DOHH2 (cell line): ENCODE results near the gene GJD3.

Experiments
- H3F3A ChIP-seq: fragments of 200-600 bp; sonication (generic), shearing (Covaris generic); 2 replicates; pipeline ENCODE4 v1.6.0; 2016; ENCODE audit warnings: antibody characterized with exemption, mild to moderate bottlenecking; ENCODE audit not compliant: control insufficient read depth, insufficient read depth
- H3K27ac ChIP-seq: fragments of 200-600 bp; sonication (generic); 2 replicates; pipeline ENCODE4 v1.5.1; 2014; ENCODE audit warnings: low read depth, mild to moderate bottlenecking, low read length, moderate library complexity
- H3K27me3 ChIP-seq: fragments of 200-600 bp; sonication (generic); 2 replicates; pipeline ENCODE4 v1.6.1; 2014; ENCODE audit warnings: mild to moderate bottlenecking, low read length, mixed read lengths; ENCODE audit not compliant: control insufficient read depth
- H3K36me3 ChIP-seq: fragments of 200-600 bp; sonication (generic); 2 replicates; pipeline ENCODE4 v1.6.1; 2014; ENCODE audit warnings: mild to moderate bottlenecking, low read length, moderate library complexity, mixed read lengths; ENCODE audit not compliant: control insufficient read depth
- H3K4me1 ChIP-seq: fragments of 200-600 bp; sonication (generic); 2 replicates; pipeline ENCODE4 v1.6.1; 2014; ENCODE audit warnings: mild to moderate bottlenecking, low read length, mixed read lengths; ENCODE audit not compliant: control insufficient read depth
- H3K4me2 ChIP-seq: fragments of 200-600 bp; sonication (generic); 2 replicates; pipeline ENCODE4 v1.6.0; 2014; ENCODE audit warnings: mild to moderate bottlenecking, low read length, moderate library complexity
- H3K4me3 ChIP-seq: fragments of 200-600 bp; sonication (generic); 2 replicates; pipeline ENCODE4 v1.5.1; 2014; ENCODE audit warnings: mild to moderate bottlenecking, low read length, mixed read lengths
- H3K79me2 ChIP-seq: fragments of 200-600 bp; sonication (generic); 2 replicates; pipeline ENCODE4 v1.6.1; 2014; ENCODE audit warnings: mild to moderate bottlenecking, low read length, mixed read lengths; ENCODE audit not compliant: control insufficient read depth
- H3K9me2 ChIP-seq: fragments of 200-600 bp; sonication (generic); replicated peaks from 2 replicates; pipeline ENCODE4 v1.6.1; 2014; ENCODE audit warnings: mild to moderate bottlenecking, low read length, mixed read lengths; ENCODE audit not compliant: control insufficient read depth
- H3K9me3 ChIP-seq: fragments of 200-600 bp; sonication (generic); 2 replicates; pipeline ENCODE4 v1.6.1; 2014; ENCODE audit warnings: antibody characterized with exemption, low read length, mixed read lengths; ENCODE audit not compliant: control insufficient read depth, insufficient read depth
- H4K20me1 ChIP-seq: fragments of 200-600 bp; sonication (generic); 2 replicates; pipeline ENCODE4 v1.6.0; 2014; ENCODE audit warnings: low read depth, mild to moderate bottlenecking, antibody characterized with exemption, low read length, moderate library complexity; ENCODE audit not compliant: control insufficient read depth, insufficient read depth
- EZH2phosphoT487 ChIP-seq: fragments of 200-600 bp; sonication (generic); IDR thresholded peaks from 2 replicates; pipeline ENCODE4 v1.6.1; 2017; ENCODE audit warnings: borderline replicate concordance, mild to moderate bottlenecking, antibody characterized with exemption, low read length, moderate library complexity, mixed read lengths
- TF ChIP-seq, protein P1 (sequence below): fragments of 200-600 bp; sonication (generic); IDR thresholded peaks from one replicate; pipeline ENCODE4 v1.5.1; 2014; ENCODE audit warnings: antibody characterized with exemption, mild to moderate bottlenecking, low read depth, low read length; ENCODE audit not compliant: poor library complexity, severe bottlenecking

The GJD3 gene

GRCh38 chr17:40361063-40361924 lies 3.2 kb downstream of the GJD3 start:
- no peak overlapping the region for H3K4me2 ChIP-seq
- no peaks in the 10 kb centered on the region for H3K79me2 ChIP-seq
- no peak overlapping the region for H3K4me3 ChIP-seq
- H3F3A ChIP-seq: no peaks in the 10 kb centered on the region
- no peaks in the 10 kb centered on the region for H3K9me3 ChIP-seq
- no peaks in the 10 kb centered on the region for H3K9me2 ChIP-seq
- H4K20me1 ChIP-seq: no peaks in the 10 kb centered on the region
- no peaks in the 10 kb centered on the region for H3K27me3 ChIP-seq
- no peak overlapping the region for H3K27ac ChIP-seq
- no peaks in the 10 kb centered on the region for H3K36me3 ChIP-seq
- TF ChIP-seq EZH2phosphoT487: no peak
- TF ChIP-seq, protein P1, sequence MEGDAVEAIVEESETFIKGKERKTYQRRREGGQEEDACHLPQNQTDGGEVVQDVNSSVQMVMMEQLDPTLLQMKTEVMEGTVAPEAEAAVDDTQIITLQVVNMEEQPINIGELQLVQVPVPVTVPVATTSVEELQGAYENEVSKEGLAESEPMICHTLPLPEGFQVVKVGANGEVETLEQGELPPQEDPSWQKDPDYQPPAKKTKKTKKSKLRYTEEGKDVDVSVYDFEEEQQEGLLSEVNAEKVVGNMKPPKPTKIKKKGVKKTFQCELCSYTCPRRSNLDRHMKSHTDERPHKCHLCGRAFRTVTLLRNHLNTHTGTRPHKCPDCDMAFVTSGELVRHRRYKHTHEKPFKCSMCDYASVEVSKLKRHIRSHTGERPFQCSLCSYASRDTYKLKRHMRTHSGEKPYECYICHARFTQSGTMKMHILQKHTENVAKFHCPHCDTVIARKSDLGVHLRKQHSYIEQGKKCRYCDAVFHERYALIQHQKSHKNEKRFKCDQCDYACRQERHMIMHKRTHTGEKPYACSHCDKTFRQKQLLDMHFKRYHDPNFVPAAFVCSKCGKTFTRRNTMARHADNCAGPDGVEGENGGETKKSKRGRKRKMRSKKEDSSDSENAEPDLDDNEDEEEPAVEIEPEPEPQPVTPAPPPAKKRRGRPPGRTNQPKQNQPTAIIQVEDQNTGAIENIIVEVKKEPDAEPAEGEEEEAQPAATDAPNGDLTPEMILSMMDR: no peak
- H3K4me1 ChIP-seq: peaks cover 17% of the 10 kb centered on the region

GRCh38 chr17:40360091-40360490 lies 4.4 kb downstream of the GJD3 start:
- Histone ChIP-seq H3K79me2 (no peaks in the 10 kb centered on the region), H3K4me1 (peaks cover 17% of the 10 kb centered on the region), H3K4me2 (no peak overlapping the region), H3K27me3 (no peaks in the 10 kb centered on the region), H3F3A (no peaks in the 10 kb centered on the region), H3K9me2 (no peaks in the 10 kb centered on the region), H4K20me1 (no peaks in the 10 kb centered on the region), H3K27ac (no peak overlapping the region), H3K9me3 (no peaks in the 10 kb centered on the region), H3K36me3 (peaks cover 5% of the 10 kb centered on the region; the same call in 1 of the 2 replicates), H3K4me3 (no peak overlapping the region)
- TF ChIP-seq EZH2phosphoT487: no peak
- TF ChIP-seq, protein P1: no peak

DNA sequence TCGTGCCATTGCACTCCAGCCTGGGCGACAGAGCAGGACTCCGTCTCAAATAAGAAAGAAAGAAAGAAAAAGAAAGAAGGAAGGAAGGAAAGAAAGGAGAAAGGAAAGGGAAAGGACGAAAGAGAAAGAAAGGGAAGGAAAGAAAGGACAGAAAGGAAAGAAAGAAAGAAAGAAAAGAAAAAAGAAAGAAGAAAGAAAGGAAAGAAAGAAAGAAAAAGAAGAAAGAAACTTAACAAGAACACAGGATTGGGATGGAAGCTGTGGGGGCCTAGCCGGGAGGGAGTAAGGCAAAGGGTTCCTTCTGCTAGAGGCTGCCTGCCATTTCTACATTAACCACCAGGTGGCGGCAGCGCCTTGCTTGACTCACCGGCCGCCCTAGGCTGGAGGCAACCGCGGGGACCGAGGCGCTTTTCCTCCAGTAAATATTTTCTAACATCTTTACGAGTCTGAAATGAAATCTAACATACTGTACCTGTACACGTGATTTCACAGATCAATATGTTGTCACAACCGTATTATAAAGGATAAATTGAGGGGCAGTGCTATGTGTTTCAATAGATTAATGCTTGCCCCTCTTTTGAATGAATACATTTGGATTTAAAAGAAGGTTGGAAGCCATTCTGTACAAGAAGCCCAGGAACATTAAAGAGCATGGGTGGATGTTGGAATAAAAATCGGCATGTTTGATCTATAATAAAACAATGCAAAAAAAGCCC lies 6.1 kb downstream of the GJD3 start:
- Histone ChIP-seq H3K9me3 (no peaks in the 10 kb centered on the region), H3K4me2 (peak overlapping the region; percentile 89), H3K9me2 (no peaks in the 10 kb centered on the region), H3K36me3 (peaks cover 9% of the 10 kb centered on the region; the same call in 1 of the 2 replicates), H4K20me1 (no peaks in the 10 kb centered on the region), H3K27me3 (no peaks in the 10 kb centered on the region), H3F3A (no peaks in the 10 kb centered on the region), H3K79me2 (no peaks in the 10 kb centered on the region), H3K27ac (no peak overlapping the region), H3K4me3 (peak overlapping the region; percentile 56), H3K4me1 (peaks cover 19% of the 10 kb centered on the region)
- no peak for TF ChIP-seq EZH2phosphoT487
- TF ChIP-seq, protein P1: peak; percentile 80
